GM19239 (cell line): ENCODE data around the gene OSM.
A peak's percentile ranks its signal among the peaks of the same experiment; 100 is the strongest.

Experiments
- DNase-seq: peaks from one replicate; pipeline ENCODE4 v3.0.0; 2011; ENCODE audit warnings: low spot score; ENCODE audit not compliant: insufficient read length
- FAIRE-seq: peaks from 2 replicates; lab custom pipeline; 2011; peaks lifted over from hg19 to GRCh38; lab: Jason Lieb, UNC

The OSM gene

DNA sequence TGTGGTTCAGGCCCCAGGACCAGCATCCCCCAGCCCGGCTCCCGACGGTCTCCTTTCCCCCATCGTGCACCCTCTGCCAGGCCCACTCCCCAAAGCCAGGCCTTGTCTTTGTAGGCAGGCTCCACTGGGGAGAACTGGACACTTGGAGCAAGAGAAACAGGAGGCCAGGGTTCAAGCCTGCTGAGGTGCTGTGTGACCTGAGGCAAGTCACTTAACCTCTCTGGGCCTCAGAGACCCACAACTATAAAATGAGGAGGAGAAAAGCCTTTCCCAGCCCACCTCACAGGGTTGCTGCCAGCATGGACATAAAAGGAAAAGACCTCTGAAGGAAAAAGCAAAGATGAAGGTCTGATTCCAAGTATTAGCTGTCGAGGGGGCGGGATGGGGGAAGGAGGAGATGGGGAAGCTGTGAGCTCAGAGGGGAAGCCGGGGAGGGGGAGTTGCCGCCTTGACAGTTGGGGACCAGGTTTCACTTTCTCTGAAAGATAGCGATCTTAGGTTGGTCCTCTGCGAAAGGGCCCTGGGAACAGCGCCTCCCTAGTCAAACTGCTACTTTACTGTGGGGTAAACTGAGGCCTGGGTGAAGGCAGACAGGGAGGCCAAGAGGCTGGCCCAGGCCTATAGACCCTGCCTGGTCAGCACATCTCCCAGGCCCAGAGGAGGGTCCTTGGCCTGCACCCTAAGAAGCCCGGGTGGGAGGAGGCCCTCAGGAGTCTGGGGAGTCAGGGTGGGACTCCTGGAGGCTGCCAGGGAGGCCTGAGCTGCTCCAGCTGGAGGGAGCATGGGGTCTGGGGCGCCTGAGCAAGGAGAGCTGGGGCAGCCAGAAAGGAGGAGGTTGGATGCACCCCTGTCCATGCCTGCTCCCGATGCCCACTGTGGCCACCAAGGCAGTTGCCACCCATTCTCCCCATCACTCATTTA is 991 bp upstream of the OSM start:
- DNase-seq, result no peak
- FAIRE-seq, result no peak

DNA sequence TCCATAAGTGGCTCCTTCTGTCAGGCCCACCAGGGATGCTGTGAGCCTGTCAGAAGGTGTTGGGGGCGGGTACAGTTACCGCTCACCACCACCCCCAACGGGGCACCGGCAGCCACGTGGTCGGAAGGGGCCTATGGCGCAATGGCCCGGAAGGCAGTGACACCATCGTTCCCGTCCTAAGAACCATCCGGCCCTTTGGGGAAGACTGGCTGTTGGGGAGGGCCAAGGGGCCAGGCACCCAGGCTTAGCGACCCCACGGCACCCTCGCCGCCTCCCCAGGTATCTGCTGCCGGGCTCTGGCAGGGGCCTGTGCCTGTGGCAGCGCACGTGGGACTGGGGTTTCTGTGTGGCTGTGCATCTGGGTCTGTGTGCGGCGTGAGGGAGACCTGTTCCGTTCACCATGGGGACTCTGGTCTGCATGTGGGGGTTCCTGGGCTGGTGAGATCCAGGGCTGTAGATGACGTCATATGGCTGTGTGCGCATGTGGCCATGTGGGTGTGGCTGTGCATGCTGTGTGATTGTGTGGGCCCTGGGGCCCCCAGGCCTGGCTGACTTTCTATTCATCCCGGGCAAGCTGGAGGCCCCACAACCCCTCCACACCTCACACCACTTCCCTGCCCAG is 717 bp downstream of the OSM start:
- DNase-seq (no peak), FAIRE-seq (peak; percentile 94)

DNA sequence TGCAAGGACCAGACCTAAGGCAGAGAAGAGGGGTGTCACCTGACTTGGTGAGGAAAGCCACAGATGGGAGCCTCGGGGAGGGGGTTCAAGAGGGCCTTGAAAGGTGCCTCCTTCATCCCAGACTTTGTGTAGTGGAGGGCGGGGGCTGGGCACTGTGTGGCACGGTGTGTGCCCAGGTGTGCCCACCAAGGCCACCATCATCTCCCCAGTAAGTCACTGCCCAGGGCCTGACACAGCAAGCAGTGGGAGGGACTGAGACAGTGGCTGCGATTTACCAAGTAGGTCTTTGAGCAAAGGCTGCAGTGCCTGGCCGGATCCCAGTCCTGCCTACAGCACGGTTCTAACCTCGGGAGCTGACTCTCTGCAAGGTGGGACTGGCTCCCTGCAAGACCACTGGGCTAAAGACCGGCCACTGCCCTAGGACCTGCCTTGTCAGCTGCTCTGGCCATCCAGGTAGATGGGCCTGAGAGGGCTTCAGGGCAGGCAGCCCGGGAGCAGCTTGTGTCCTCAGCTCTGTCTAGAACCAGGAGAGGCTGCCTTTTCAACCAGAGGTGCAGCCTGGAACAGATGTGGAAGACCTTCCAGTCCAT is 1.4 kb downstream of the OSM start:
- DNase-seq (no peak), FAIRE-seq (no peak)

DNA sequence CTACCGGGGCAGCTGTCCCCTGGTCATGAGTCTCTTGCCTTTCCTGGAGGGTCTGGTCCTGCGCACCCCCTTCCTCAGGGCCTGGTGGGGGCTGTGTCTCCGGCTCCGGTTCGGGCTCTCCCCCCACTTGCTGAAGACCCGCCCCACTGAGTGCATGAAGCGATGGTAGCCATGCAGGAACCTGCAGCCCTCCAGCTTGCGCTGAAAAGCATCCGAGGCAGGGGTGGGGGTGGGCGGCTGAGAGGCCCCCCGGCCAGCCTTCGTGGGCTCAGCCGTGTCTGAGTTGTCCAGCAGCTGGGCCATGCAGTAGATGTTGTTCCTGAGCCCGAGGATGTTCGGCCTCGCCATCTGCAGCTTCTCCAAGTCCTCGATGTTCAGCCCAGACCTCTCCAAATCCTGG is 2.8 kb downstream of the OSM start:
- FAIRE-seq, result no peak
- DNase-seq, result no peak

DNA sequence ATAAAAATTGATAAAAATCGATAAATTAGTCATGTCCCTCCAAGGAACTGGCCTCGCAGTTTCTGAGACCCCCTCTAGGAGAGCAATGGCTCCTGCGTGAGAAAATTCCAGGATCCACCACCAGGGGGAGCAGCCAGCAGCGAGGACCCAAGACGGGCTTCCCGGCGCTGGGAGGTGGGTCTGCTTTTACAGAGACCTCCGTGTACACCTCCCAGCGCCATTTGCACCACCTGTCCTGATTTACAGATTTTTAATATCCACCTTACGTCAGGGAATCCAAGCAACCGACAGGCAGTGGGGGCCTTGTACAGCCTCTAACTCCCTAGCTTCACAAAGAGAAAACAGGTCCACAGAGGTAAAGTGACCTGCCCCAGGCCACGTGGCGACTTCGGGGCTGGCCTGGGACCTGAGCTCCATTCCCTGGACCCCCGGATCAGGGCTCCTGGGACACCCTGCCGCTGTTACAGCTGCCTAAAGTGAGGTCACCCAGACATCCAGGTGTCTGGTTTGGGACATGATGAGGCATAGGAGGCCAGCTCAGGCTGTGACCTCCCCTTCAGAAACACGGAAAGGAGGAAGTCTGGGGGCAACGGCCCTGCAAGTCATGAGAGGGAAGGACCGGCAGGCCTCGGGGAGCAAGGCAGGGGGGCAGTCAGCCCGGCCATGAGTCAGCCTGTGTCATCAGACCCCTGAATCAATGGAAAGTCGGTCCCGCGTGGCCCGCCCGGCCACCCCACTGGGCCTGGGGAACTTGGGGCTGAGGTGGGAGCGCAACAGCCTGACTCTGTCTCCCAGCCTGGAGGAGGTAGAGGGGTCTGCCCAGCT is 3.5 kb downstream of the OSM start:
- FAIRE-seq (peak; percentile 80), DNase-seq (no peak)

DNA sequence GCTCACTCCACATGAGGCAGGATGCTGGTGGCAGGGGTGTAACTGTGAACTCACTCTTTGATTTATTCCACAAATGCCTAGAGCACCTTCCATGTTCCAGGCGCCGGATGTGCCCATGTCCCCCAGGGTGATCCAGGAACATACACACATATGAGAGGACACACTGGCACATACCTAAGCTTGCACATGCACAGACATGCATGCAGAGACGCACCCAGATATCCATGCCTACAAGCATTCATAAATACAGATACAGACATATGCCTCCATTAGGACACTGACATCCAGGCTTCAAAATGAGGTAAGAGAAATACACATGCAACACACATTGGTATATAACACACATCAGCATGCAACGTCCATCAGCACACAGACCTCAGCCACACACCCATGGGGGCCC is 4.5 kb downstream of the OSM start:
- FAIRE-seq (no peak), DNase-seq (no peak)

DNA sequence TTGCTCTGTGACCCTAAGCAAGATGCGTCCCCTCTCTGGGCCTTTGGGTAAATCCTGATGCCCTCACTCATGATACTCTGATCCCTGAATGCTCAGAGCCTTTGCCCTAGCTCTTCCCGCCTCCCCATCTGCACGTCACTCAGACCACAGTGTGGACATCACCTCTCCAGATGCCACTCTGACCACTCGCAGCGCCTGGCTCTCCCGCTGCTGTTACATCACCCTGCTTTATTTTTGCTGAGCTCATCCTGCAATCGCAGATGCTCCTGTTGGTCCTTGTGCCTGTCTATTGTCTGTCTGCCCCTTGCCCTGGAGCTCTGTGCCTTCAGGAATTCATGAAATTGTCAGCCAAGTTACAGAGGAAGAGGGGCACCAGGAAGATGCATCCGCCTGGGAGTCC is 5.5 kb downstream of the OSM start:
- no peak for DNase-seq
- no peak for FAIRE-seq

DNA sequence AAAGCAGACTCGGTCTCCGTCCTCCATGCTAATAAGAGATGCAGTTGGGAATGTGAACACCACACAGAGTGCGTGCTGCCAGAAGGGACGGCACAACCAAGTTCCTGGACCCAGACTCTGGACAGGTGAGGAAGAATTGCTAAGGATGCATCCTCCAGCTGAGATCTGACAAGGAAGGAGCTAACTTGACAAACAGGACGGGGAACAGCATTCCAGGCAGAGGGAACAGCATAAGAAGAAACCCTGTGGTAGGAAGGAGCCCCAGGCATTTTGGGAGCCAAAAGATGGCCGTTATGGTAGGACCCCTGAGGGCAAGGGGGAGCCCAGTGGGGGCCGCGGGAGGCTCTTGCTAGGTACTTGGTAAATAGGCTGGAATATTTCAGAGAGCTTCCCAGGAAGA is 6.0 kb downstream of the OSM start:
- FAIRE-seq (no peak), DNase-seq (no peak)

DNA sequence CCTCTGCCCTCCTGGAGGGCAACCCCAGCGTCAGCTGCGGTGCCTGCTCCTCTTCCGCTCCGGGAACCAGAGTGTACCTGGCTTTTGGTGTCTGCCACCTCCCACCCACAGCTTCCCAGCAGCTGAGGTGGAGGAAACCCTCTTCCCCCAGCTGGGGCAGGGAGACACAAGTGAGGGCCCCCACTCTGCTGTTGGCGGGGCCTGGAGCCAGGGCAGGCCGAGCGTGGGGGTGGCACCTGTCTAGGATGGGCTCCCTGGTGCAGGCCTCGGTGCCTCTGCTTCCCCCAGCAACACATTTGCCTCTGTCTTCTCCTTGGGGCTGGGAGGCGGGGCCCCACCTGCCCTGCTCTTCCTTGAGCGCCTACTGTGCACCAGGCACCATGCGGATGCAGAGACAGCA is 6.4 kb downstream of the OSM start:
- DNase-seq (no peak), FAIRE-seq (no peak)

DNA sequence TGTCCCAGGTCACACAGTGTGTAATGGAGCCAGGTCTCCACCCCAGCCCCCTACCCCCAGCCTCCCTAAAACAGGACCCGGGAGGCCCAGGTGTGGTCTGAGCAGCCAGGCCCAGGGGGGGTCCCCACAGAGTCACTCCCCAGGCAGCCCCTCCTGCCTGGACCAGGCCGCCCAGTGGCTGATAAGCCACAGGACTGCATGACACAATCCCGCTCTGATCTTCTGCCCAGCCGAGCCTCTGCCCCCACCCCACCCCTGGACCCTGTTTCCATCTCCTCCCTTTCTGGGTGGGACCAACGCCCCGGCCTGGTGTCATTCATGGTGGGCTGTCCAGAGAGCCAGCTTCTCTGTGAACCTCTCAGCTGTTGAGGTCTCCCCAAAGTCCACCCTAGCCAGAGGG is 12.3 kb downstream of the OSM start:
- no peak for FAIRE-seq
- no peak for DNase-seq

DNA sequence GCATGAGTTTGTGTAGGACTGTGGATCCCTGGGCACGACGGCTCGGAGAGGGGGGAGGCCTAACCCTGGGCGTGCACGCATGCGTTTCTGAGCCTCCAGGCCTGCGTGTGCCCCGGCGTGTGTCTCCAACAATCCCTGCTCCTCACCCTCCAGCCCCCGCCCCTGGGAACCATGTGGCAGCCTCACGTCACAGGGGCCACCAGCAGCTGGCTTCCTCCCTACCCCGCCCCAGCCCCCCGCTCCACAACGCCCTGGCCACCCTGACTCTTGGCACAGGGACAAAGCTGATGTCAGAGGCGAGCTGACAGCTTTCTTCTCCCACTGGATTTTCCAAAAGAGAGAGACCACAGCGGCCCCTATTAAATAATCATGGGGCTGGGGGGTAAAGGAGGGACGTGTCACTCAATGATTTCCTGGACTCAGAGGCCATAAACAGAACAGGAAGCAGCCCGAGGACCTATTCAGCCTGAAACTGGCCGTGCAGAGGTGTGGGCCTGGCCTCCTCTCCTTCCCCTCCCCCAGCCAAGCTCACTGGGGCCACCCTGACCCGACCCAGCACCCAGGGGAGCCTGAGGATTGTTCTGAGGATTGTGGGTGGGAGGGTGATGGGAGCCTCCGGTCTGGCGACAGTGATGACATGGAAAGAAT is 13.3 kb downstream of the OSM start:
- FAIRE-seq, result no peak
- DNase-seq, result no peak

DNA sequence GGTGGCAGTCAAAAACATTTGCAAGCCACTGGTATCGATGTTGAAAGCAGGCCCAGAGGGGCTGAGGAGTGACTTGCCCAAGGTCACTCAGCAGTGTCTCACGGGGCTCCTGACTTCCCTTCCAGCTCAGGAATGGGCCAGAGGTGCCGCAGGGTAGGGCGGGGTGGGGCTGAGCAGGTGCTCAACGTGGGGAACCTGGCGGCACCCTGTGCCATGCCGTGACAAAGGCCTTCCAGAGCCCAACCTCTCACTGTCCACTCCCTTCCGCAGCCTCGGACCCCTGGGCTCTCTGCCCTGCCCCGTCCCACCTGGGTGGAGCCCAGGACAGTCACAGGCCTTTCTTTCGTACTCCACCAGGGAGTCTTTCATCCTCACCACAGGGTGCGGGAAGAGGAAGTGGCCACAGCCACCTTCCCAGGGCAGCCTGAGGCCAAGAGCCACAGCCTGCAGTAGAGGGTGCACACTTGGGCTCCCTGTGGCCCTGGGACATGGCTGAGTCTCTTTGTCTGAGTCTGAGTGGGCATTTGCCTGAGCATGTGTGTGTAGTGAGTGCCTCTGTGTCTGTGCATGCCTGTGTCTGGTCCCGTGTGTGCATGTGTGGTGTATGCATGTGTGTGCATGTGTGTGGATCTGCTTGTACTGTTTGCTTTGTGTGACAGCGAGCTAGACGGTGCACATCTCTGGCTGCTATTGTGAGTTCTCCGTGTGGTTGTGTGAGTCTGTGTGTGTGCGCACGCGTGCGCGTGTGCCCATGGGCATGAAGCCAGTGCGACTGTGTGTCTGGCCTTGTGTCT is 14.0 kb downstream of the OSM start:
- no peak for FAIRE-seq
- DNase-seq, result no peak

DNA sequence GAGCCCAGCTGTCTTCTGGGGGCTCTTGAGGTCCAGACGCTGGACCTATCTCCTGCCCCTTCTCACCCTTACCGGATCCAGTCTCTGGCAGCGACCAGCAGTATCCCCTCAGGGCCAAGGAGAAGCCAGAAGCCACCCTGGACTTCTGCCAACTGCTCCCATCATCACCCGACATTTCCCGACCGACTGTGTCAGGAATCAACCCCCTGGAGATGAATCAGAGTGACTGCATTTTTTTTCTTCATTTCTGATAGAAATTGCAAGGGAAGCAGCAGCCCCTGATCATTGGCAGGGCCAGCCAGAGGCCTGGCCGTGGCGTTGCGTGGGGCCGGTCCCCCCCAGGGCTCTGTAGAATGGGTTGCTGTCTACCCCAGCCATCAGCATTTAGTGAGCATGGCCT is 14.9 kb downstream of the OSM start:
- no peak for FAIRE-seq
- DNase-seq, result no peak

DNA sequence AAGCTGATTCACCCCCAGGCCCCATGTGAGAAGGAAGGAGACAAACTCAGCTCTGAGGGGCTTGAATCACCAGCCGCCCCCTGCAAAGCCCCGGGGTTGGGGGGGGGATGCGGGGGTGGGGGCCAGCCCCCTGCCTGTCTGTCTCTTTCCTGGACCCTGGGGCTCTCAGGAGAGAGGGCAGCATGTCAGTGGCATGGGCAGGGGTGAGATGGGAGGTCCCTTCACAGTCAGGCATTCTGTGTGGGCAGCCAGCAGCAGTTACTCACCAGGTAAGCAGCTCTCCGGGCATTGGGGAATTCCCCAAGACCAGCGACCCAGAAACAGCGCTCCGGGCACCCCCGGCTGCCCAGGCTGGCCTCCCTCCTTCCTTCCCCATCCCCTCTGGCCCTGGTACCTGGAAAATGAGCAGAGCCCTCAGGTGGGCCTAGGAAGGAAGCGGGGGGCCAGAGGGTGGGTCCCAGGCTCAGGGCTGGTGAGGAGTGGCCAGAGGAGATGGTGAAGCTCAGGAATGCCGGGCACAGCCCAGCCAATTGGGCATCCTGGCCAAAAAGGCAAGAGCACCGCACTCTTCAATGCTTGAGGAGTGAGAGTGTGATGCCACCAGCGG is 15.9 kb downstream of the OSM start:
- FAIRE-seq (no peak), DNase-seq (no peak)

DNA sequence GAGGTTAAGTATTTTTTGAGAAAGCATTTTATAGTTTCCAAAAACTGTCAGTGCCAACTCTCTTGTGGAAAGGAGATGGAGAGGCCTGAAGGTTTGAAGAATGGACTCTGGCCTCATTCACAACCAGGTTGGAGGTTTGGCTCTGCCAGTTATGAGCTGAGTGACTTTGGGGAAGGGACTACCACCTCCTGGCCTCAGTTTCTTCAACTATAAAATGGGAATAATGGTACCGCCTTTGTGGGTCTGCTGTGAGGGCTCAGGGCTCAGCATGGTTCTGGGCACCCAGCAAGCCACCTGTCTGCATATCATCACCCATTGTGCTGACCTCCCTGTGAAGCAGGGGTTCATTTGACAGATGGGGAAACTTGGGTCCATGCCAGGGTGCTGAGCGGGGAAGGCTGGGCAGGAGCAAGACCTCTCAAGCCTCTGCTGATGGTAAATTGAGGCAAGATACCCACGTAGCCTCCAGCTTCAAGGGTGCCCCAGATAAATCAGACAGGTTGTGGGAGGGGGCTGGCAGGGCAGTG is 16.5 kb downstream of the OSM start:
- DNase-seq (no peak), FAIRE-seq (peak; percentile 4)

DNA sequence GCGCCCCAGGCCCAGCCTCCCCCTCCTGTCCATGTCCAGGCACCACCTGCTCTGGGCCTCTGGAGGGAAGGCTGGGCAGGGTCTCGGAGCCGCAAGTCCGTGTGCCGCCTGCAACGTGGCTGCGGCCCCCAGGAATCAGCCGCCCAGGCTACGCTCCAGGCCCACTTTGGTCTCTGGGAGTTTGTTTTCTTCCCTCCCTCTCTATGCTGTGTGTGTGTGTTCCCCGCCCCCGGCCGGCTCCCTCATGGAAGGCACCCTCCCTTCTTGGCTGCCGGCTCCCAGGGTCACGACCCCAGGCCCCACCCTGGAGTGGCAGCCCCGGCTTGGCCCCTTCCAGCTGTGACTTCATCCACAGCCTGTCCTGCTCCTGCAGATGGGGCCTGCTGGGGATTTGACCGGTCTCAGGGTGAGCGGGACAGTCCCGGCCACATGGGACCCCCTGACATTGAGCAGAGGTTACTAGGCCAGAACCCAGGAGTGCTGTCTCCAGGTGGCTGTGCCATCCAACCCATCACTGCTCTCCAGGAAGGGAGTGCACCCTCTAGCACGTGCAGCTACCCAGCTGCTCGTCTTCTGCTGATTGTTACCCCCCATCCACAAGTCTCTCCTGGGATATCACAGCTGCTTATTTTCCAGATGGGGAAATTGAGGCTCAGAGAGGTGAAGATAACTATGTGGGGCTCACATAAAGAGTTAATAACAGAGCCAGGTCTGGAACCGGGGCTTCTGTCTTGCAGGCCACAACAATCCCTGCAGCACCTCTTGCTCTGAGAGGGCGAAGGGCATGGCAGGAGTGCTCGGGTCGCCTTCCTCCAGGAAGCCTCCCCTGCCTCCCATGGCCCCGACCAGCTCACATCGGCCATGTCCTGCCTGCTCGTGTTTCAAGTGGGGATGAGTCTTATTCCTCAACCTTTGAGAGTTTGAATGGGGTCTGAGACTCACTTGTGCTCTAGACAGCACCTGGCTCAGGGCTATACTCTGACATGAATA is 17.3 kb downstream of the OSM start:
- DNase-seq (no peak), FAIRE-seq (no peak)

DNA sequence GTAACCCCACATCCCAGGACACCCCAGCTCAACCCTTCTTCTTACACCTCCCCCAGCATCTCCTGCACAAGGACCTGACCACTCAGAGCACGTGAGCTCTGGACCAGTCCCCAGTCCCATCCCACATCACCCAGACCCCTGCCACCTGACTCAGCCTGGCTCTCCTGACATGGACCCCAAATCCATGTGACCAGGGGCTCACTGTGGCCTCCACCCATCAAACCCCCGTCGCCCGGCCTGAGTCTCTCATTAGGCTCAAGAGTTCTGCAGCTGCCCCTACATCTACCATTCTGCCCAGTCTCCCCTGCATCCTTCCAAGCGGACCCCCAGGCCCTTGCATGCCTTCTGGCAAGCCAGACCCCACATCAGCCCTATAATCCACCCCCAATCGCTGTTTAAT is 18.2 kb downstream of the OSM start:
- FAIRE-seq (no peak), DNase-seq (no peak)

DNA sequence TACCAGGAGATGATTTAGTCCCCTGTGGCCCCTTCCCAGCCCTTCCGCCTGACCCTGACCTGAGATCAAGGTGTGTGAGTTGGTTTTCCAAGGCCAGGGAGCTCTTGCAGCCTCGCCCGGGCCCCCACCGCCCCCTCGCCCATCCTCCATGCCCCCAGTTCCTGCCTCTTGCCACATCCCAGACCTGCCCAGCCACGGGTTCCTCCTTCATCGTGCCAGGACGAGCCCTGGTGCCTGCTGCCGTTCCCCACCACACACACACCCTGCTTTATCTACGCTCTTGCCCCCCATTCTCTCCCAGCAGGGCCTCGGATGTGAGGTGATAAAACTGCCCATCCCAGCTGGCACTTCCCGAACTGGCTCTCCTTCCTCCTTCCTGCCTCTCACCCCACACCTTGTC is 18.7 kb downstream of the OSM start:
- no peak for FAIRE-seq
- DNase-seq, result no peak
